GF-D8 (cell line): ENCODE measurements around the gene KRTAP12-1.
"Not testable (repeated sequence)": the region's sequence is repeated elsewhere in the genome, so short reads cannot be mapped to it uniquely, and the experiment has no call there.

Experiments
- DNase-seq: peaks from one replicate; lab custom pipeline; 2025; lab: John Stamatoyannopoulos, UW

The KRTAP12-1 gene

GRCh38 chr21:44644878-44645277 is 37.1 kb downstream of the KRTAP12-1 start:
- no peak for DNase-seq

DNA sequence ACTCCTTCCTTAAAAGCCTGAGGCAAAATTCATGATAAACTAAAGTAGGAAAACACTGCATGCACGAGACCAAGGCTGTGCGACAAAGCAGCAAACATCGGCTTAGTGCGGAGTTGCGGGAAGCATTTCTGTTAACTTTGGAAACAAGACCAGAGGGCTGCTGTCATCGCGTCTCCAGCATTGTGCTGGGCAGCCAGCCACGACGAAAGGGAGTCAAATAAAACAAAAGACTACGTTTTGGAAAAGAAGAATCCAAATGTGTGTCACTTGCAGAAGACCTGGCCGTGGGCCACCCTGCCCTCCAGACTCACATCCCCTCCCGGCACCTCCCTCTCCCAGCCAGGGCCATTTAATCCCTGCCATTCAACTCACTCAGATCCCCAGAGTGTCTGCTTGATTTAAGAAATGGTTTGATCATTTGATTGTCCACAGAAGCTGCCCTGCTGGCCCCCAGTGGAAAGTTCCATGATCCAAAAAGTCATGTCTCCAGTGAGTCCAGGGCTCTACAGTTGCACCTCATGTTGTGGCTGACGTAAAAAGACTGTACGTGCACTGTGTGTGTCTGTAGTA is 38.1 kb downstream of the KRTAP12-1 start:
- DNase-seq: no peak

- DNase-seq: no peak
Measured at GRCh38 chr21:44640761-44641160, 41.2 kb downstream of the KRTAP12-1 start.

DNA sequence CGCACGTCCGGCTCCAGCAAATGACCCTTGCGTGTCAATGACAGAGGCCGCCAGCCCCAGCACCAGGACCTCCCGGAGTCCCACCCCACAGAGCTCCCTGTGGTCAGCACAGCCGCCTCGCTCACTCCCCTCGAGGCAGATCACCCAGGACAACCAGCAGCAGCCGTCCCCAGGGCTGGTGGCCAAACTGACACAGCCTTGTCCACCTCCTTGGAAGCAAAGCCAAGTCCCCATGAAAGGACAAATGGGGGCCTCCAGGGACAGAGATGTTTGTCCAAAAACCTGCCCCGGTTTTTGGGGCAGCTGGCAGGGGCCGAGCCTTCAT is 42.7 kb downstream of the KRTAP12-1 start:
- no peak for DNase-seq

DNA sequence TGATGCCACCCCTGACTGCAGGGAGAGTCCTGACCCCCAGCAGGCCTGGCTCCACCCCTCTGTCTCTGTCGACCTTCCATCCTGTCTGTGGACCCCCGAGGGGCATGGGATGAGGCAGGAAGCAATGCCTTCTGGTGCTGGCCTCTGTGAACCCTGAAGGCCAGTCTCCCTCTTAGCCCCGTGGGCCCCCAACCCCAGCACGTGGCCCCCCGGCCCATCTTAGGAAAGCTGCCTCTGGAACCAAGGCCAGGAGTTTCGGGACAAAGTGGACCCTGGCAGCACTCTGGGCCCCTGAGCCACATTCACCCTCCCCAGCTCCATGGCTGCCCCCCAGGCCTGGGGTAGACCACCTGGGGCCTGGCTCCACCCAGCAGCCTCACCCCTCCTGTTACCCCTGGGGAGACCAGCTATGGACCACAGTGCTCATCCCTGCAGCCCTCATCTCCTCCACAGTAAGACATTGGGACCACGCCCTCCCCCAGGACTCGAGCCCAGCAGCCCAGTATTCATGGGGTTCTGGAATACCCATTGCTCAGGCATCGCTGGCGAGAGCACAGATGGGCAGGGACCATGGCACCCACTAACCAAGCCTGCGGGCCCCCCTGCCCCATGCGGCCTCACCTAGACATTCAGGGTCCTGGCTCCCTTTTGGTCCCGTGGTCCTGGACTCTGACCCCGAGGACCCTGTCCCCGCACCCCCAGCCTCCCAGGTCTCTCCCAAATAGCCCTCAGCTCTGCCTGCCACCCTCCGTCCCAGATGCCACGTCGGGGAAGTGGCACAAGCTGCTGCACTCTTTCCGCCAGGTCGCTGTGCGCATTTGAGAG is 43.2 kb downstream of the KRTAP12-1 start:
- DNase-seq: not testable (repeated sequence)

- not testable (repeated sequence) for DNase-seq
Measured at GRCh38 chr21:44637851-44638348, 44.1 kb downstream of the KRTAP12-1 start.

- DNase-seq: no peak
Measured at GRCh38 chr21:44637018-44637850, 44.7 kb downstream of the KRTAP12-1 start, which contains the start of gene KRTAP10-10. Gene KRTAP10-10, plus strand, starts transcription at chr21:44637356. Its CDS starts 62 bp downstream, at chr21:44637418.

GRCh38 chr21:44636209-44637017 is 45.5 kb downstream of the KRTAP12-1 start:
- no peak for DNase-seq

DNA sequence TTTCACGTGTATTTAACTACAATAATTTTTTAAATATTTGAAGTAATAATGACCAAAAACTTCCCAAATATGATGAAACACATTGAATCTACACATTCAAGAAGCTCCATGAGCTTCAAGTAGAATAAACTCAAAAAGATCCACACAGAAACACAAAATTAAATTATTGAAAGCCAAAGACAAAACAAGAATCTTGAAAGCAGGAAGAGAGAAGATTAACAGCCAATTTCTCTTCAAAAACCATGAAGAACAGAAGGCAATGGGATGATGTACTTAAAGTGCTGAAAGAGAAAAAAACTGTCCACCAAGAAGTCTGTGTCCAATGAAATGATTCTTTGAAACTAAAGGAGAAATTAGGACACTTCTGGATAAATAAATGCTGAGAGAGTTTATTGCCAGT is 49.9 kb downstream of the KRTAP12-1 start:
- no peak for DNase-seq
